ENCODE data around the gene MPZL3.

MPZL3 gene

GRCh38 chr11:118231461-118231860 lies 20.7 kb downstream of the MPZL3 start:
- DNase-seq: no peak

- DNase-seq: no peak
Observed at GRCh38 chr11:118230088-118230487, 22.1 kb downstream of the MPZL3 start.

- DNase-seq: no peak
Observed at GRCh38 chr11:118229274-118229847, 22.8 kb downstream of the MPZL3 start.

- no peak for DNase-seq
Observed at GRCh38 chr11:118227865-118228785, 24.0 kb downstream of the MPZL3 start.

GRCh38 chr11:118226781-118227180 lies 25.4 kb downstream of the MPZL3 start:
- no peak for DNase-seq

GRCh38 chr11:118226296-118226695 lies 25.9 kb downstream of the MPZL3 start:
- no peak for DNase-seq

GRCh38 chr11:118224511-118225188 lies 27.5 kb downstream of the MPZL3 start, which contains the start of gene JAML:
Gene JAML (minus strand): TSS chr11:118225011. CDS start chr11:118214866, 10,145 bp downstream.
- peak; percentile 43 to 55 for DNase-seq

GRCh38 chr11:118223992-118224391 lies 28.2 kb downstream of the MPZL3 start:
- peak in 1 of 2 experiments; percentile 25 for DNase-seq

GRCh38 chr11:118223570-118223969 lies 28.6 kb downstream of the MPZL3 start:
- DNase-seq: no peak

GRCh38 chr11:118222437-118222836 lies 29.7 kb downstream of the MPZL3 start:
- DNase-seq: no peak

- no peak for DNase-seq
Observed at GRCh38 chr11:118221419-118221818, 30.7 kb downstream of the MPZL3 start.

GRCh38 chr11:118219732-118220131 lies 32.4 kb downstream of the MPZL3 start:
- DNase-seq: no peak

- no peak for DNase-seq
Observed at GRCh38 chr11:118219244-118219643, 32.9 kb downstream of the MPZL3 start.

- no peak for DNase-seq
Observed at GRCh38 chr11:118217575-118217974, 34.6 kb downstream of the MPZL3 start.

GRCh38 chr11:118216621-118217481 lies 35.3 kb downstream of the MPZL3 start:
- DNase-seq: peak; percentile 37 to 56

GRCh38 chr11:118215765-118216164 lies 36.4 kb downstream of the MPZL3 start:
- DNase-seq: no peak

- DNase-seq: no peak
Observed at GRCh38 chr11:118215262-118215661, 36.9 kb downstream of the MPZL3 start.

GRCh38 chr11:118214210-118214914 lies 37.8 kb downstream of the MPZL3 start:
- no peak for DNase-seq

- DNase-seq: no peak
Observed at GRCh38 chr11:118213781-118214180, 38.4 kb downstream of the MPZL3 start.

GRCh38 chr11:118213201-118213600 lies 39.0 kb downstream of the MPZL3 start:
- DNase-seq: no peak

GRCh38 chr11:118212781-118213191 lies 39.4 kb downstream of the MPZL3 start:
- no peak for DNase-seq

Data from stimulated activated CD4-positive, alpha-beta T cell treated with anti-CD3 and anti-CD28 coated beads, Interleukin-4, amount 100 ng/mL, for 4 hours (primary cell).